Nephron (organoid): Measurements from ENCODE around the gene CDC42EP4.
A peak's percentile ranks its signal among the peaks of the same experiment; 100 is the strongest.

Source experiments
- H3K27ac Mint-ChIP-seq, 3 experiments: 2 replicates each; pipeline ENCODE4 v1.8.0; 2020; ENCODE audit warnings: mixed read lengths in 3 of 3, mild to moderate bottlenecking in 2 of 3, moderate library complexity in 1 of 3
- H3K27me3 Mint-ChIP-seq: 2 replicates; pipeline ENCODE4 v1.8.0; 2021; ENCODE audit warnings: low read depth, mild to moderate bottlenecking, moderate library complexity, mixed read lengths
- H3K36me3 Mint-ChIP-seq: 2 replicates; pipeline ENCODE4 v1.8.0; 2020; ENCODE audit warnings: low read depth, mixed read lengths
- H3K4me1 Mint-ChIP-seq: 2 replicates; pipeline ENCODE4 v1.8.0; 2020; ENCODE audit warnings: mixed read lengths
- H3K4me3 Mint-ChIP-seq, 3 experiments: 2 replicates each; pipeline ENCODE4 v1.8.0; 2020; ENCODE audit warnings: mild to moderate bottlenecking in 3 of 3, mixed read lengths in 3 of 3, moderate library complexity in 2 of 3
- H3K9me3 Mint-ChIP-seq: 2 replicates; pipeline ENCODE4 v1.8.0; 2020; ENCODE audit warnings: mixed read lengths
- CTCF ChIP-seq, 3 experiments: fragments of 200-600 bp; sonication (generic); IDR thresholded peaks; one replicate each; pipeline ENCODE4 v1.5.0; 2021; ENCODE audit warnings: antibody characterized with exemption in 3 of 3; ENCODE audit not compliant: unreplicated experiment in 3 of 3

CDC42EP4 gene

GRCh38 chr17:73320601-73321264 is 8.9 kb upstream of the CDC42EP4 start:
- peak overlapping the region; percentile 65 to 83 (median 82) for H3K27ac Mint-ChIP-seq
- TF ChIP-seq CTCF (IDR thresholded peaks at IDR 0.05; ENCODE audit: unreplicated experiment in 3 of 3), result no peak
- no peaks in the 10 kb centered on the region for H3K9me3 Mint-ChIP-seq
- peaks cover 68% of the 10 kb centered on the region for H3K4me1 Mint-ChIP-seq
- H3K27me3 Mint-ChIP-seq, result peaks cover 3% of the 10 kb centered on the region
- H3K4me3 Mint-ChIP-seq, result no peak overlapping the region
- no peaks in the 10 kb centered on the region for H3K36me3 Mint-ChIP-seq

GRCh38 chr17:73319766-73320165 is 8.0 kb upstream of the CDC42EP4 start:
- Mint-ChIP-seq H3K4me1 (peaks cover 65% of the 10 kb centered on the region), H3K27me3 (peaks cover 3% of the 10 kb centered on the region), H3K9me3 (no peaks in the 10 kb centered on the region), H3K27ac (peak overlapping the region in 2 of 3 experiments; percentile 65 to 73), H3K36me3 (no peaks in the 10 kb centered on the region), H3K4me3 (no peak overlapping the region)
- TF ChIP-seq CTCF (IDR thresholded peaks at IDR 0.05; ENCODE audit: unreplicated experiment in 3 of 3), result no peak

- H3K27me3 Mint-ChIP-seq, result peaks cover 3% of the 10 kb centered on the region
- no peak for TF ChIP-seq CTCF (IDR thresholded peaks at IDR 0.05; ENCODE audit: unreplicated experiment in 3 of 3)
- no peak overlapping the region for H3K4me3 Mint-ChIP-seq
Measured at GRCh38 chr17:73318836-73319235, 7.0 kb upstream of the CDC42EP4 start.

GRCh38 chr17:73318427-73318813 is 6.6 kb upstream of the CDC42EP4 start:
- Mint-ChIP-seq H3K4me3 (peak overlapping the region in 1 of 3 experiments; percentile 23), H3K9me3 (no peaks in the 10 kb centered on the region), H3K27me3 (peaks cover 5% of the 10 kb centered on the region), H3K4me1 (peaks cover 54% of the 10 kb centered on the region), H3K27ac (peak overlapping the region in 2 of 3 experiments; percentile 76 to 79), H3K36me3 (no peaks in the 10 kb centered on the region)
- TF ChIP-seq CTCF (IDR thresholded peaks at IDR 0.05; ENCODE audit: unreplicated experiment in 3 of 3), result no peak

More at GRCh38 chr17:73318836-73319235, 7.0 kb upstream of the CDC42EP4 start:
- Mint-ChIP-seq H3K27ac (no peak overlapping the region), H3K9me3 (no peaks in the 10 kb centered on the region), H3K36me3 (no peaks in the 10 kb centered on the region), H3K4me1 (peaks cover 56% of the 10 kb centered on the region)

- Mint-ChIP-seq H3K9me3 (no peaks in the 10 kb centered on the region), H3K4me1 (peaks cover 53% of the 10 kb centered on the region), H3K27ac (peak overlapping the region; percentile 65 to 82 (median 79)), H3K27me3 (peaks cover 8% of the 10 kb centered on the region), H3K36me3 (no peaks in the 10 kb centered on the region), H3K4me3 (peak overlapping the region in 1 of 3 experiments; percentile 60)
- TF ChIP-seq CTCF (IDR thresholded peaks at IDR 0.05; ENCODE audit: unreplicated experiment in 3 of 3), result no peak
Measured at GRCh38 chr17:73317513-73318426, 6.0 kb upstream of the CDC42EP4 start.
